Measurements from ENCODE around the gene CELF2.
"Not testable (repeated sequence)": the region's sequence is repeated elsewhere in the genome, so short reads cannot be mapped to it uniquely, and the experiment has no call there.

Gene CELF2

DNA sequence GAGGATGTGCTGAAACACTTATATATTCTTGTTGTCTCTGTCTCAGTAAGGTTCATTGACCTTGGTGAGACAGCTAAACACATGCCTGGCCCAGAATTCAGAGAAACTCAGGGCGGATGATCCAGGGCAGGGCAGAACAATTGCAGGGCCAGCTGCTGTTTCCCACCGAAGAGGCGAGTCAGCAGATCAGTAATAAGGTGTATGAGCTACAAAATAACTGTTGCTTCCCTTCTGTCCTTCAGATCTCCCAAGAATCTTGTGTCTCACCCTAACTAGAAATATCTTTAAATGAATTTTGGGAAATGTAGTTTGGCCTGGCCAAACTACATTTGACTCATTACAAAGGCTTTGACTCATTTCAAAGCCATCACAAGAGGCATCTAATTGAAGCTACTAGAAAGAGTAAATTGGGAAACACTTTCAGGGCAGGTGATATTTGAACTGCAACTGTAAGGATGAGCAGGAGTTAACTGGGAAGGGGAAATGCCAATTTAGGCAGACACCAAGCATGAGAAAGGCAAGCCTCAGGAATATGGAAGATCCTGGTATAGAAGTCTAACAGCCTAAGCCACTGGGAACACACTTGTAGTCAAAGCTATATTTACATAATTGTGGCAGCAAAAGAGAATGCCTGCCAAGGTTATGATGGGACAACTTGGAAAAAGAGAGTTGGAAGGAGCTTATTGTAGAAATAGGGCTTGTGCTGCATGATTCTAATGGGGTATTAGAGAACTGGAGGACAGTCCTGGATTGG lies 24.5 kb upstream of the CELF2 start:
- H3K4me3 ChIP-seq (ENCODE audit: low read length), result no peak overlapping the region
- peak; percentile 9 for DNase-seq (ENCODE audit: low read depth)
- TF ChIP-seq, protein P1, sequence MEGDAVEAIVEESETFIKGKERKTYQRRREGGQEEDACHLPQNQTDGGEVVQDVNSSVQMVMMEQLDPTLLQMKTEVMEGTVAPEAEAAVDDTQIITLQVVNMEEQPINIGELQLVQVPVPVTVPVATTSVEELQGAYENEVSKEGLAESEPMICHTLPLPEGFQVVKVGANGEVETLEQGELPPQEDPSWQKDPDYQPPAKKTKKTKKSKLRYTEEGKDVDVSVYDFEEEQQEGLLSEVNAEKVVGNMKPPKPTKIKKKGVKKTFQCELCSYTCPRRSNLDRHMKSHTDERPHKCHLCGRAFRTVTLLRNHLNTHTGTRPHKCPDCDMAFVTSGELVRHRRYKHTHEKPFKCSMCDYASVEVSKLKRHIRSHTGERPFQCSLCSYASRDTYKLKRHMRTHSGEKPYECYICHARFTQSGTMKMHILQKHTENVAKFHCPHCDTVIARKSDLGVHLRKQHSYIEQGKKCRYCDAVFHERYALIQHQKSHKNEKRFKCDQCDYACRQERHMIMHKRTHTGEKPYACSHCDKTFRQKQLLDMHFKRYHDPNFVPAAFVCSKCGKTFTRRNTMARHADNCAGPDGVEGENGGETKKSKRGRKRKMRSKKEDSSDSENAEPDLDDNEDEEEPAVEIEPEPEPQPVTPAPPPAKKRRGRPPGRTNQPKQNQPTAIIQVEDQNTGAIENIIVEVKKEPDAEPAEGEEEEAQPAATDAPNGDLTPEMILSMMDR (IDR thresholded peaks at IDR 0.05; ENCODE audit: insufficient read depth, low read depth, low read length, missing control alignments), result no peak

DNA sequence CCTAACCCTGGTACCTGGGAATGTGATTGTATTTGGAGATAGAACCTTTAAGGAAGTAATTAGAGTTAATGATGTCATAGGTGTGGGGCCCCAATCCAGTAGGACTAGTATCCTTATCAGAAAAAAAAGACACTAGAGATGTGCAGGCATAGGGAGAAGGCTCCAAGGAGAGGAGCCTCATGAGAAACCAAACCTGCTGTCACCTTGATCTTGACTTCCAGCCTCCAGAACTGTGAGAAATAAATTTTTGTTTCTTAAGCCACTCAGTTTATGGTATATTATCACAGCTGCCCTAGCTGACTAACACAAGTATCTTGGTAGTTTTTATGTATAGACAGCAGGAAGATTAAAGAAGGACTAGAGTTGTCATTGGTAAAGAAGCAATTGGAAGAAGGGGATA lies 23.9 kb upstream of the CELF2 start:
- no peak for DNase-seq (ENCODE audit: low read depth)
- TF ChIP-seq, protein P1 (IDR thresholded peaks at IDR 0.05; ENCODE audit: insufficient read depth, low read depth, low read length, missing control alignments), result no peak

DNA sequence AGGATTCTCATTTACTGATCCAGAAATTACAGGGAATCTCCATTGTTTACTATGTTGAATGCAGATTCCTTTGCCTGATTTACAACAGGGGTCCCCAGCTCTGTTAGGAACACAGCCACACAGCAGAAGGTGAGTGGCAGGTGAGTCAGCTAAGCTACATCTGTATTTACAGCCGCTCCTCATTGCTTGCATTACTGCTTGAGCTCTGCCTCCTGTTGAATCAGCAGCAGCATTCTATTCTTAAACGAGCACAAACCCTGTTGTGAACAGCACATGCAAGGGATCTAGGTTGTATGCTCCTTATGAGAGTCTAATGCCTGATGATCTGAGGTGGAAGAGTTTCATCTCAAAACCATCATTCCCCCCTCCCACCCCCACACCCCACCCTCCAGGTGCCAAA lies 23.3 kb upstream of the CELF2 start:
- DNase-seq (ENCODE audit: low read depth), result peak; percentile 54
- H3K4me3 ChIP-seq (ENCODE audit: low read length), result no peak overlapping the region
- TF ChIP-seq, protein P1 (IDR thresholded peaks at IDR 0.05; ENCODE audit: insufficient read depth, low read depth, low read length, missing control alignments), result no peak

More for the DNA sequence above, 23.9 kb upstream of the CELF2 start:
- H3K4me3 ChIP-seq (ENCODE audit: low read length), result no peak overlapping the region

DNA sequence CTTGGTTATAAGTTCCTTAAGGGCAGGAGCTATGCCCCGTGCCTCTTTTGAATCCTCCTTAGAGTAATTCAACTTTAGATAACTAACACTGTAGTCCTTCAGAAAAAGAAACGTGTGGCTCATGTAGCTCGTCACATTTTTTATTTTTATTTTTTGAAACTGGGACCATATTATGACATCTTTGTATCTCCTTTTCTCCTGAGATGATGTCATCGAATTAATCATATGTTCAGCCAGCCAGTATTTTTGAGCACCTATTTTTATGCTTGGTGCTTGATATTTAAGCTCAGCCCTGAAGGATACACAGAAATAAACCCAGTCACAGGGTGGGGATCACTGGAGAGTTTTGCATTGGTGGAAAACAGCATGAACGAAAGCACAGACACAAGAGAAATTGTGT lies 22.6 kb upstream of the CELF2 start:
- TF ChIP-seq, protein P1 (IDR thresholded peaks at IDR 0.05; ENCODE audit: insufficient read depth, low read depth, low read length, missing control alignments), result no peak
- DNase-seq (ENCODE audit: low read depth), result no peak
- no peak overlapping the region for H3K4me3 ChIP-seq (ENCODE audit: low read length)

DNA sequence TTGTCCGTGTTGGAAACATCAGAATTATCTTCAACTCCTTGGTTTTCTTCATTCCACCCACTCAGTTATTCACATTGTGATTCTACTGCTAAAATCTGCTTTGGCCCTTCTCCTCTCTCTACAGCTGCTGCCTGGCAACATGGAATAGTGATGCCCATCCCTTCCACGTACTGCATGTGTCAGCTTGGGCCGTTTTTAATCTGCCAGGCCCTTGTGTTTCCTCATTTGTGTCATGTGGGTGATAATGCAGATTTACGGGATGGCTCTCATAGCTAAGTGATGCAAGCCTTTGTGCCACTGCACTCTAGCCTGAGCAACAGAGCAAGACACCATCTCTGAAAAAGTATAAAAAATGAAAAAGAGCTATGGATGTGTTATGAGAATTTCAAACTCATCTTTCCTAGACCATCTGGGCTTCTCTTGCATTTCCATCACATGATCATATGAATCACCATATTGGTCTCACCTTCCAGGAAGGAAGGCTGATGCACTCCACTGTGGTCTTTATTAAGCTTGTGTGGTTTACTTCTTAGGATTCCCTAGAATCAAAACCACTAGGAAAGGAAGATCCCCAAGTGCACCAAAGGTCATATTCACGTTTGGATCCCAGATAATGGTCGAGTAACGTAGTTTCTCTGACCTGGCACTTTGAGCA lies 20.6 kb upstream of the CELF2 start:
- H3K4me3 ChIP-seq (ENCODE audit: low read length), result no peak overlapping the region
- TF ChIP-seq, protein P1 (IDR thresholded peaks at IDR 0.05; ENCODE audit: insufficient read depth, low read depth, low read length, missing control alignments), result no peak
- DNase-seq (ENCODE audit: low read depth), result no peak

DNA sequence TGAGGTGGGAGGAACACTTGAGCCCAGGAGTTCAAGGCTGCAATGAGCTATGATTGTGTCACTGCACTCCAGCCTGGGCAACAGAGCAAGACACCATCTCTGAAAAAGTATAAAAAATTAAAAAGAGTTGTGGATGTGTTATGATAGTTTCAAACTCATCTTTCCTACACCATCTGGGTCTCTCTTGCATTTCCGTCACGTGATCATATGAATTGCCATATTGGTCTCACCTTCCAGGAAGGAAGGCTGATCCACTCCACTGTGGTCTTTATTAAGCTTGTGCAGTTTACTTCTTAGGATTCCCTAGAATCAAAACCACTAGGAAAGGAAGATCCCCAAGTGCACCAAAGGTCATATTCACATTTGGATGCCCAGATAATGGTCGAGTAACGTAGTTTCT lies 18.2 kb upstream of the CELF2 start:
- DNase-seq (ENCODE audit: low read depth); H3K4me3 ChIP-seq (ENCODE audit: low read length): not testable (repeated sequence)

DNA sequence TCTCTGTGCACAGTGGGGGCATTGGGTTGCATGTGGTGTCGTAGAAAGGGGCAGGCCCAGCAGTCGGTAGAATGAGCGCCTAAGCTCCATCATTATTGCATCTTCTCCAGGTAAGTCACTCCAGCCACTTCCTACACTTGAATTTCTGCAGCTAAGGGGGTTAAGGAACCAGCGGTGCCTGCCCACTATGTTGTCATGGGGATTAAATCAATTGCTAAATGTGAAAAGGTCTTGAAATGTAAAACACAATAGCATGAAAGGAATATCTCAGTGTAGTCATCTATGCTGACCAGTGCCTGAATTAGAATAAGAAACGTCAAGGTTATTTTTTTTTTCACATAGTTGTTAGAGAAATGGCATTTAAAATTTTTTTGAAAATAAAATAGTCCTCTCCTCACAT lies 15.2 kb upstream of the CELF2 start:
- TF ChIP-seq, protein P1 (IDR thresholded peaks at IDR 0.05; ENCODE audit: insufficient read depth, low read depth, low read length, missing control alignments), result no peak
- DNase-seq (ENCODE audit: low read depth), result no peak
- no peak overlapping the region for H3K4me3 ChIP-seq (ENCODE audit: low read length)

All from epithelial cell of esophagus (primary cell).